ENCODE data around the gene SAMD11.

The SAMD11 gene

DNA sequence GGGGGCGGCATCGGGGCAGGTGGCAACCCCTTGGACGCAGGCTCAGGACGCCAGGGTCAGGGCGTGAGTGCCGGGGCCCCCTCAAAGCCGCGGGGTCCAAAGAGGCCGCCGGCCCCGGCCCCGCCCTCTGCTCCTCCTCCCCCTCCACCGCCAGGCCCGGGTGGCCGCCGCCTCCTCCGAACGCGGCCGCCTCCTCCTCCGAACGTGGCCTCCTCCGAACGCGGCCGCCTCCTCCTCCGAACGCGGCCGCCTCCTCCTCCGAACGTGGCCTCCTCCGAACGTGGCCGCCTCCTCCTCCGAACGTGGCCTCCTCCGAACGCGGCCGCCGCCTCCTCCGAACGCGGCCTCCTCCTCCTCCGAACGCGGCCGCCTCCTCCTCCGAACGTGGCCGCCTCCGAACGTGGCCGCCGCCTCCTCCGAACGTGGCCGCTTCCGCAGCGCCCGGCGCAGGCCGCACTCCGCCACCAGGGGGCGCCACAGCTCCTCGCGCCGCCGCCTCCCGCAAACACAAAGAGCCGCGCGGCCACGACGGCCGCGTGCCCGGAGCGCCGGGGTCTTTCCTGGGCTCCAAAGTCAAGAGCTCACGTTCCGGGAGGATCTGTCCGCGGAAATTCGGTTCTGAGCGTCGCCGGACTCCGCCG, 19.3 kb upstream of the SAMD11 start:
- peak; percentile 71 to 87 (median 75) for DNase-seq (ENCODE audit: low read depth in 2 of 3, low spot score in 1 of 3)

DNA sequence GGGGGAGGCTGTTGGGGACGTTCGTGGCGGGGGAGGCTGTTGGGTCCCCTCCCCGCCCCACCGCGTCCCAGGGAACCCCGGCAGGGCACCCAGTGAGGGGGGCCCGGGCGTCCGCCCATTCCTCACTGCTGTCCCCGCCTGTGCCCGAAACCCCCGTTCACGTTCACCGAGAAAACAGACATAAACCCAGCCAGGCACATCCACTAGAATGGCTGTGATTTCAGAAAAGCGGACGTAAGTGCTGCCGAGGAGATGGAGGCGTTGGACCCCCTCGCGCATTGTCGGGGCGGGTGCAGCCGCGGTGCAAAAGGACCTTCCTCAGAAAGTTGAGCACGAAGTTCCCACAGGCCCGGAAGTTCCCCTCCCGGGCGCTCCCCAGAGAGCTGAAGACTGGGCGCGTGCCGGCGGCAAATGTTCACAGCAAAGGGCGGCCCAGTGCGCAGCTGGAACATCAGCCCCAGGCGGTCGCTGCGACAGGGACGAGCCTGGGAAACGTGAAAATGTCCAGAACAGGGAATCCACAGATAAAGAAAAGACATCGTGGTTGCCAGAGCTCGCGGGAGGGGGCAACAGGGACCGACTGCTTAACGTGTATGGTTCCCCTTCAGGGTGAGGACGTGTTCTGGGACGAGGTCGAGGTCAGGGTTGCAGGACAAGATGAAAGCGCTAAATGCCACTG, 18.5 kb upstream of the SAMD11 start:
- no peak for DNase-seq (ENCODE audit: low read depth in 2 of 3, low spot score in 1 of 3)

- DNase-seq (ENCODE audit: low read depth in 2 of 3, low spot score in 1 of 3) = no peak
Observed at GRCh38 chr1:905811-906599, 17.7 kb upstream of the SAMD11 start.

GRCh38 chr1:906600-907420, 16.9 kb upstream of the SAMD11 start:
- no peak for DNase-seq (ENCODE audit: low read depth in 2 of 3, low spot score in 1 of 3)

DNA sequence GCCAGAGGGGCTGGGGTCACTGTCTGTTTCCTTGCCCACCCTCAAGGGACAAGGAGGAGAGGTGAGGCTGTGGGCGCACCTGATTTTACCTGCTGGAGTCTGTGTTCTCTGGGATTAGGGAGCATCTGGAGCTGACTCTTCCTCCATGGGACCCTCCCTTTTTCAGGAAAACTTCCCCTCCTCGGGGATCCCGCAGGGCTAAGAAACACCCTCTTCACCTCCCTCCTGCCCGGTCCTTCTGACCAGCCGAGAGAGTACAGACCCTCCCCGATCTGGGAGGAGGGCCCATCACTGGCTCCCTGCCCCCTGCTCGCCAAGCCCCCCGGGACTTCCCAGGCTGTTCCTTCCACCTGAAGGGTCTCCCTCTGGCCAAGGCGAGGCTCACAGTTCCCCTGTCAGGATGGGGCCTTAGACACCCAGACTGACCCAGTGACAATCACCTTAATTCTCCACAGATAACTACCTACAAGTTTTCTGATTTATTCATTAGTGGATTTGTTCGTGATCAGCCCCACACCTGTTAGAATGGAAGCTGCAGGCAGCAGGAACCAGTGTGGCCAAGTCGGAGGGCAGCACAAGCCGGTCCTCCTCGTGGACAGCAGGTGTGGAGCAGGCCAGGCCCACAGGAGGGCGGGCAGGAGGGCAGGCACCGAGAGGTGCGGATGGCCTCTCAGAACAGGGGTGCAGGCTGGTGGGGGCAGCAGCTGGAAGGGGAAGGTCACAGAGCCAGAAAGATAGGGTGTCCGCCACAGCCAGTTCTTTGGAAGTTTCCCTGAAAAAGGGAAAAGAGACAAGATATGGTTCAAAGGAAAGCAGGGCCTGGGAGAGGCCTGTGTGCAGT, 15.9 kb upstream of the SAMD11 start:
- DNase-seq (ENCODE audit: low read depth in 2 of 3, low spot score in 1 of 3) = no peak

GRCh38 chr1:908661-909060, 15.1 kb upstream of the SAMD11 start:
- no peak for DNase-seq (ENCODE audit: low read depth in 2 of 3, low spot score in 1 of 3)

DNA sequence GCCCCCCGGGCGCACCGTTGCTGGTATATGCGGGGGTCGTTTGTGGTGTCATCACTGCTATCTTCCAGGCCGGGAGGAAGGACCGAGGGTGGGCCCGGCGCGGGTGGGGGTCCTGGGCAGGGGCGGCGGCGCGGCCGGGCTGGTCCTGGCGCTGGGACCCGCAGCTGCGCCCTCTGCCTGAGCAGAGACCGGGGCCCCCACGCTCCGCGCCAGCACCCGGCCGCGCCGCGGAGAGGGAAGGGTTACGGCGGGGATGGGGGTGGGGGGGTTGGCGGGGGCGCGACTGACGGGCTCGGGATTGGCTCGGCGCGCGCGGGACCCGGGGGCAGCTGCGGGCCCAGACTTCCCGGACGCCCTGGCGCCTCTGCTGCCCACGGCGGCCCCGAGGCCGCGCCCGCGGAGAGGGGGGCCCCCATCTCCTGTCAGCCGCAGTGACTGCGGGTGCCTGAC, 13.8 kb upstream of the SAMD11 start:
- no peak for DNase-seq (ENCODE audit: low read depth in 2 of 3, low spot score in 1 of 3)

DNA sequence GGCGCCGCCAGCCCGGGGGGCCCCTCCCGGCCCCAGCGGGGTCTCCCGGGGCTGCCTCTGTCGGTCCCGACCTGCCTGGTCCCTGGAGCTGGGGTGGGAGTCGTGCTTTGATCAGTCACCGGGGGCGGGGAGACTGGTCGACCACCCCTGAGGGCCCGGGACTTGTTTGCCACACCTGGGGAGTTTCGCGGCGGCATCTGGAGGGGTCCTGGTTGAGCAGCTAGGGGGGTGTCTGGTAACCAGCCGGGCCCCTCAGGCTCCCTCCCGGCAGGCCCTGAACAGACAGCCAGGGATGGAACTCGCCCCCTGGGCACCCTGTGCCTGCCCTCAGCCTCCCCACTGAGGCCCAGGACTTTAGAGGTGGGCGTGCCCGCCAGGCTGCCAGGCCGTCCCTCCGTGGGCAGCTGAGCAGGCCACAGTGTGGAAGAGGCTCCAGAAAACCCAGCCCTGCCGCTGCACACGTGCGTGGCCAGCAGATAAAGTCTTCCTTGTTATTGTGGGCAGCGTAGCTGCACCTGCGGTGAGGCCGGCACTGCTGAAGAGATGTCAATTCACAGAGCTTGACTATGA, 13.3 kb upstream of the SAMD11 start:
- DNase-seq (ENCODE audit: low read depth in 2 of 3, low spot score in 1 of 3) = no peak

GRCh38 chr1:910881-911721, 12.6 kb upstream of the SAMD11 start:
- no peak for DNase-seq (ENCODE audit: low read depth in 2 of 3, low spot score in 1 of 3)

GRCh38 chr1:911875-912739, 11.6 kb upstream of the SAMD11 start:
- no peak for DNase-seq (ENCODE audit: low read depth in 2 of 3, low spot score in 1 of 3)

DNA sequence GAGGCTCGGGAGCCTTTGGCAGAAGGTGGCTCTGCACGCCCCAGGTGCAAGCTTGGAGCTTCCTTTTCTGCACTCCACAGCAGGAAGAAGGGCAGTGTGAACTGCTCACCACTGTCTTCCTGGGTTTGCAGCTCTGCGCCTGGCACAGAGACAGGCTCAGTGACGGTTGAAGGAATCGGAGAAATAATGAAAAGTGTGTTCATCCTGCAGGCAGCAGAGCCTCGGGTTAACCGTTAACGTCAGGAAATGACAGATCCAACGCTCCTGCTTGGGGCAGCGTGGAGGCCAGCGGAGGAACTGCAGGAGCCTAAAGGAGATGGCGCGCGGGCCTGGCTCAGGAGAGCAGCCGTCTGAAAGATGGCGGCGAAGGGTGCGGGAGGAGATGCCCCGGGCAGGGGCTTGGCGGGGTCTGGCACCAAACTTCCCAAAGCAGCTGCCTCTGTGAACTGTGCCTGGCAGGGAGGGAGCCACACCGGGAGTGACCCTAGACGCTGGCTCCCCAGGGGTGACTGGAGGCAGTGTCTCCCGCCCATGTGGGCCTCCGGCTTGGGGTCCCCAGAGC, 10.9 kb upstream of the SAMD11 start:
- DNase-seq (ENCODE audit: low read depth in 2 of 3, low spot score in 1 of 3) = no peak

- DNase-seq (ENCODE audit: low read depth in 2 of 3, low spot score in 1 of 3) = no peak
Observed at GRCh38 chr1:913491-914130, 10.1 kb upstream of the SAMD11 start.

GRCh38 chr1:914131-914890, 9.4 kb upstream of the SAMD11 start:
- DNase-seq (ENCODE audit: low read depth in 2 of 3, low spot score in 1 of 3) = no peak

DNA sequence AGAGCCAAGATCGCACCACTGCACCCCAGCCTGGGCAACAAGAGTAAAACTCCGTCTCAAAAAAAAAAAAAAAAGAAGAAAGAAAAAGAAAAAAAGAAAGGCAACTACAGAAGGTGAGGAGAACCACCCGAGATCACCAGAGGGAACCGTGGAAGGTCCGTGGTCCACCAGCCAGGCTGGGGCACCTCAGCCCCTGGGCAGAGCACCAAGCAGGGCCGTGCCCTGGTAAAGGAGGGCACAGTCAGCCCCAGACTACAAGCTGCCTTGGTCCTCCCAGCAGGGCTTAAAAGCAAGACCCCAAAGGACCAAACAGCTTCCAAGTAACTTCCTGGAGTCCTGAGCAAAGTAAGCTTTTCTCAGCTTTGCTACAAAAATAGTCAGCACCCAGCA, 8.8 kb upstream of the SAMD11 start:
- DNase-seq (ENCODE audit: low read depth in 2 of 3, low spot score in 1 of 3) = no peak

- DNase-seq (ENCODE audit: low read depth in 2 of 3, low spot score in 1 of 3) = no peak
Observed at GRCh38 chr1:915295-916172, 8.2 kb upstream of the SAMD11 start.
